Heart left ventricle (tissue), 16 donors: ENCODE measurements around the gene TNFRSF11A. TPM values are rescaled to one million over a fixed set of nuclear protein-coding genes. Genes with fewer than 3 reads are reported as not detected.

ENCODE experiments used
- ATAC-seq, 4 donors: fragments of 200-7000 bp; cut with Tn5 transposase; one replicate each; pipeline ENCODE4 v1.9.1; 2020 to 2022; ENCODE audit warnings: moderate library complexity in 4 of 4, mild to moderate bottlenecking in 3 of 4, moderate number of reproducible peaks in 1 of 4
- DNase-seq, 5 donors: peaks; one replicate each; pipeline ENCODE4 v3.0.0-alpha.2; 2020
- H3K27ac ChIP-seq, 12 donors: fragments of 200-600 bp; sonication (generic) in 4 of 12; one replicate each; pipeline versions ENCODE4 v1.5.0 to v1.8.0; 2016 to 2022; ENCODE audit warnings: mild to moderate bottlenecking in 2 of 12
- H3K27me3 ChIP-seq, 9 donors: fragments of 200-600 bp; sonication (generic) in 2 of 9; one replicate each; pipeline versions ENCODE4 v1.5.1 to v1.8.0; 2016 to 2022; ENCODE audit warnings: mild to moderate bottlenecking in 3 of 9
- H3K36me3 ChIP-seq, 9 donors: fragments of 200-600 bp; sonication (generic) in 2 of 9; one replicate each; pipeline versions ENCODE4 v1.5.0 to v1.8.0; 2018 to 2022; ENCODE audit warnings: mild to moderate bottlenecking in 2 of 9
- H3K4me1 ChIP-seq, 12 donors: fragments of 200-600 bp; sonication (generic) in 4 of 12; one replicate each; pipeline versions ENCODE4 v1.5.0 to v1.8.0; 2016 to 2022; ENCODE audit warnings: mild to moderate bottlenecking in 3 of 12
- H3K4me3 ChIP-seq, 12 donors: fragments of 200-600 bp; sonication (generic) in 4 of 12; one replicate each; pipeline versions ENCODE4 v1.5.0 to v1.8.0; 2017 to 2022; ENCODE audit warnings: mild to moderate bottlenecking in 9 of 12, moderate library complexity in 4 of 12
- H3K9me3 ChIP-seq, 12 donors: fragments of 200-600 bp; sonication (generic) in 4 of 12; one replicate each; pipeline versions ENCODE4 v1.5.0 to v1.8.0; 2016 to 2022; ENCODE audit warnings: mild to moderate bottlenecking in 1 of 12
- CTCF ChIP-seq, 12 donors: fragments of 200-600 bp; sonication (generic) in 4 of 12; IDR thresholded peaks; one replicate each; pipeline versions ENCODE4 v1.5.0 to v1.8.0; 2018 to 2022; ENCODE audit warnings: antibody characterized with exemption in 12 of 12, mild to moderate bottlenecking in 5 of 12
- POLR2A ChIP-seq, 2 donors: fragments of 450-650 bp; IDR thresholded peaks; one replicate each; pipeline ENCODE4 v1.6.1; 2017; ENCODE audit warnings: antibody characterized with exemption in 2 of 2, mild to moderate bottlenecking in 2 of 2, moderate library complexity in 2 of 2
- WGBS, 4 donors: extraction: QIAGEN DNeasy Blood & Tissue Kit in 2 of 4; methylation state at CpG; one replicate each; pipeline versions ENCODE4 v1.1.5 to v1.1.7; 2013 to 2018; 5-methylcytosine and 5-hydroxymethylcytosine counted together
- intact Hi-C, 10 donors: fragments of 100-400 bp; cut with DNase I; formaldehyde crosslinking; loops; one replicate each; pipeline versions ENCODE4 v1.11.1 to v1.14.2; 2022
- polyA plus RNA-seq, 2 donors: library from polyadenylated mRNA; stranded (reverse); fragments of 200-250 nt; gene quantifications; one replicate each; pipeline ENCODE4 v1.2.3, GENCODE V29; 2013
- total RNA-seq, 9 donors: library from RNA; depleted of rRNA in 2 of 9; stranded (reverse); fragments of >200 nt in 2 of 9; fragmentation: NEBNext Ultra II Directional in 3 of 9; extraction: Animal tissue kit (Norgen Biotek cat#: 25700) in 3 of 9; gene quantifications; one replicate each; pipeline versions ENCODE4 v1.1.0 to v1.2.4, GENCODE V29; 2016 to 2023
- donor health status: ischemic (EF 13 %, LVEDD 7.1; RV severe dilation, severe dysfunction).
- donor health status: healthy with polysubstance abuse.
- donor health status: DM: no; HTN: yes; CAD: no.
- donor health status: DM: no; HTN: no; CAD: no.
- donor health status: ischemic (EF 25% LVEDD 6.9; RV normal size, moderate dysfunction).
- donor health status: ischemic (EF 25% LVEDD 5.7; RV mildly dilated, moderate dysfunction).
- donor health status: healthy.
- donor health status: DM: yes; HTN: yes; CAD: no.
- donor health status: ischemic (EF 35%, LVEDD 5.7; RV mildly dilated, moderate dysfunction).
- donor health status: nonischemic (EF 11% LVEDD 7.7; RV severe dilation, severe dysfunction).
- donor health status: DM: yes; HTN: yes; CAD: no.
- donor health status: PGD.
- donor health status: ischemic (EF 29% LVEDD 5.4; RV normal size, mild dysfunction).
- donor health status: nonischemic (EF 23%, LVEDD 6.1; RV moderate dilation, normal function).

The TNFRSF11A gene
- total and polyA plus RNA-seq, 11 donors: 0.16 to 5.0 (median 1.4) TPM

GRCh38 chr18:62341473-62341872 is 16.4 kb downstream of the TNFRSF11A start:
- Histone ChIP-seq H3K36me3 (no peaks in the 10 kb centered on the region), H3K27ac (no peak overlapping the region), H3K9me3 (no peaks in the 10 kb centered on the region), H3K27me3 (peaks cover 0 to 15% (median 0%) of the 10 kb centered on the region in 9 donors), H3K4me3 (no peak overlapping the region), H3K4me1 (peaks cover 0 to 7% (median 0%) of the 10 kb centered on the region in 12 donors)
- intact Hi-C loops: no loop called here
- ATAC-seq (no peak), DNase-seq (no peak)
- 66 to 78% (median 71%) methylated on average over 3 of the region's 3 CpGs for WGBS, 4 donors
- no peak for TF ChIP-seq POLR2A (IDR thresholded peaks at IDR 0.05)
- no peak for TF ChIP-seq CTCF (IDR thresholded peaks at IDR 0.05)

- 88 to 94% (median 92%) methylated on average over 4 of the region's 4 CpGs for WGBS, 4 donors
- H3K9me3 ChIP-seq: no peaks in the 10 kb centered on the region
- H3K4me3 ChIP-seq: no peak overlapping the region
- no peaks in the 10 kb centered on the region for H3K36me3 ChIP-seq
- DNase-seq: no peak
- intact Hi-C loops: no loop called here
- ATAC-seq: no peak
- TF ChIP-seq CTCF (IDR thresholded peaks at IDR 0.05) (no peak), POLR2A (IDR thresholded peaks at IDR 0.05) (no peak)
- H3K27ac ChIP-seq: no peak overlapping the region
- H3K4me1 ChIP-seq: peaks cover 0 to 7% (median 0%) of the 10 kb centered on the region in 12 donors
- H3K27me3 ChIP-seq: peaks cover 0 to 8% (median 0%) of the 10 kb centered on the region in 9 donors
Observed at GRCh38 chr18:62342884-62343283, 17.8 kb downstream of the TNFRSF11A start.

DNA sequence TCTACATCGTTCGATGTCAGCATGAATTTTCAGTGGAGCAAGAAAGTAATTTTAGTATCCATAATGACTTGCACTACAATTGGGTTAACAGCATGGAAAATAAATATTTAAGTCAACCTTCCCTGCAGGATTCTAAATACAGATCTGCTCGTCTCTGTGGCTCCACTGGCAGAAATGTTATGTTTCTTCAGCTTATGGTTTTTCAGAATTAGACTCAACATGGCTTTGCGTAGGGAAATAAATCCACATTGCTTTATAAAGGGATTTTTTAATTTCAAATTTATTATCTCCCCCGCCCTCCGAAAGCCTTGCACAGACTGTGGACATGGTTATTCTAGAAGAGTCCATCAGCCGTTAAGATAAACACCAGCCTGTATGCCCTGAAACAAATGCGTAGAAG is 18.2 kb downstream of the TNFRSF11A start:
- 92 to 95% (median 93%) methylated on average over 8 of the region's 8 CpGs for WGBS, 4 donors
- Histone ChIP-seq H3K27ac (no peak overlapping the region), H3K36me3 (no peaks in the 10 kb centered on the region), H3K27me3 (peaks cover 0 to 8% (median 0%) of the 10 kb centered on the region in 9 donors), H3K4me3 (no peak overlapping the region), H3K9me3 (no peaks in the 10 kb centered on the region), H3K4me1 (peaks cover 0 to 7% (median 0%) of the 10 kb centered on the region in 12 donors)
- intact Hi-C loops: no loop called here
- ATAC-seq (no peak), DNase-seq (no peak)
- TF ChIP-seq POLR2A (IDR thresholded peaks at IDR 0.05): no peak
- no peak for TF ChIP-seq CTCF (IDR thresholded peaks at IDR 0.05)

DNA sequence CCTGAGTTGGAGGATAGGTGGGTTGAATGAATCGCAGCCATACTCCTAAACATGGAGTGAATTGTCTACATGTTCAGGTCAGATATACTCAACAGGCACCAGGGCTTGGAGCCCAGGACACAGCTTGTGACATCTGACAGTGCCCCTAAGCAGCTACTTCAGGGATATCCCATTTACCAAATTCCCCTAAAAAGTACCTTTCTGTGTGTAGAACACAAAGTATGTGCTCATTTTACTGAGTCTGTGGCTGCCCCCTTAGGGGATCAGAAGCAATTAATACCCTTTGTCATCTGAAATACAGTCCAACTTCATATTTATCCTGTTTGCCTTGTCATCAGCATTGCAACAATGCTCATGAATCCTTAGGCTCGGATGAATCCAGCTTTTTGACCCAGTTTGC is 20.8 kb downstream of the TNFRSF11A start:
- WGBS, 4 donors: 84 to 94% (median 93%) methylated on average over 2 of the region's 2 CpGs
- DNase-seq (no peak), ATAC-seq (no peak)
- TF ChIP-seq POLR2A (IDR thresholded peaks at IDR 0.05): no peak
- no peak for TF ChIP-seq CTCF (IDR thresholded peaks at IDR 0.05)
- Histone ChIP-seq H3K9me3 (no peaks in the 10 kb centered on the region), H3K27me3 (peaks cover 0 to 1% (median 0%) of the 10 kb centered on the region in 9 donors), H3K4me3 (no peak overlapping the region), H3K36me3 (no peaks in the 10 kb centered on the region), H3K4me1 (no peaks in the 10 kb centered on the region), H3K27ac (no peak overlapping the region)
- intact Hi-C loops: no loop called here
